K562 (cell line): Measurements from ENCODE around the gene ABHD16A. TPM values are rescaled to one million over a fixed set of nuclear protein-coding genes. Genes with fewer than 3 reads are reported as not detected.
A peak's percentile ranks its signal among the peaks of the same experiment; 100 is the strongest.

Experiments
- CBFA2T2 ChIP-seq: fragments of 450-650 bp; conservative IDR thresholded peaks from 2 replicates; pipeline ENCODE4 v1.6.1; 2017; ENCODE audit warnings: mild to moderate bottlenecking
- FOXA3 ChIP-seq, 2 experiments: fragments of 450-650 bp in 1 of 2; sonication (generic) in 1 of 2; formaldehyde crosslinking; IDR thresholded peaks in 1 of 2; conservative IDR thresholded peaks in 1 of 2; 2 replicates each; pipeline versions ENCODE4 v1.4.0 to v1.8.0; 2020 to 2022; ENCODE audit warnings: mild to moderate bottlenecking in 2 of 2, missing genetic modification reagents in 1 of 2
- NCOA1 ChIP-seq: fragments of 450-650 bp; IDR thresholded peaks from 2 replicates; pipeline ENCODE4 v1.6.1; 2016; ENCODE audit warnings: low read depth
- NFE2 ChIP-seq: IDR thresholded peaks from 2 replicates; pipeline ENCODE4 v1.6.1; 2014; ENCODE audit warnings: antibody characterized with exemption, low read depth
- NFIC ChIP-seq: fragments of 450-650 bp; IDR thresholded peaks from 2 replicates; pipeline ENCODE4 v1.6.1; 2017; ENCODE audit warnings: mild to moderate bottlenecking, inconsistent platforms
- NR4A1 ChIP-seq, 2 experiments: fragments of 250-450 bp in 1 of 2; fragments of 450-650 bp in 1 of 2; sonication (Bioruptor Pico) in 1 of 2; IDR thresholded peaks; 2 replicates each; pipeline versions ENCODE4 v1.4.0 to v1.6.1; 2016 to 2020; ENCODE audit warnings: mild to moderate bottlenecking in 2 of 2, missing compliant biosample characterization in 1 of 2, missing genetic modification characterization in 1 of 2, moderate library complexity in 1 of 2
- RAD21 ChIP-seq, 2 experiments: fragments of 250-450 bp in 1 of 2; fragments of 450-650 bp in 1 of 2; sonication (Bioruptor Pico) in 1 of 2; formaldehyde crosslinking in 1 of 2; IDR thresholded peaks in 1 of 2; conservative IDR thresholded peaks in 1 of 2; 2 replicates each; pipeline versions ENCODE4 v1.4.0 to v1.8.0; 2020 to 2022; ENCODE audit warnings: mild to moderate bottlenecking in 2 of 2, moderate library complexity in 1 of 2
- SMARCE1 ChIP-seq: fragments of 450-650 bp; IDR thresholded peaks from 2 replicates; pipeline ENCODE4 v1.7.1; 2016; ENCODE audit warnings: mild to moderate bottlenecking
- TBP ChIP-seq: optimal IDR thresholded peaks from 2 replicates; pipeline ENCODE3; 2011; ENCODE audit warnings: low read depth, low read length, improper control_type of control experiment
- XRCC5 ChIP-seq: fragments of 200-400 bp; formaldehyde crosslinking; IDR thresholded peaks from 2 replicates; pipeline ENCODE4 v1.6.1; 2017; ENCODE audit warnings: low read depth, mild to moderate bottlenecking, low read length
- YY1 ChIP-seq, 3 experiments: IDR thresholded peaks; 2 replicates each; pipeline ENCODE4 v1.6.1; 2011; ENCODE audit warnings: low read length in 2 of 3, mild to moderate bottlenecking in 2 of 3, moderate library complexity in 2 of 3, borderline replicate concordance in 1 of 3, control low read depth in 1 of 3, low read depth in 1 of 3; ENCODE audit not compliant: insufficient read depth in 3 of 3, insufficient replicate concordance in 2 of 3, control insufficient read depth in 1 of 3, insufficient read length in 1 of 3; ENCODE audit errors: extremely low read depth in 1 of 3
- ZBTB8A ChIP-seq: fragments of 450-650 bp; IDR thresholded peaks from 2 replicates; pipeline ENCODE4 v1.6.1; 2018; ENCODE audit warnings: mild to moderate bottlenecking, moderate library complexity; ENCODE audit not compliant: partially characterized antibody
- ZKSCAN1 ChIP-seq: fragments of 150-350 bp; IDR thresholded peaks from 2 replicates; pipeline ENCODE4 v1.6.1; 2016; ENCODE audit warnings: low read depth, low read length
- polyA plus RNA-seq, 8 experiments: library from polyadenylated mRNA; depleted of rRNA in 4 of 8; stranded (reverse) in 5 of 8; unstranded in 3 of 8; fragments of >200 nt; fragmentation: Nextera tagmentation in 2 of 8; fragmentation: Illumina TruSeq in 1 of 8; extraction: Ambion mirVana in 2 of 8; extraction: Trizol in 1 of 8; gene quantifications; 2 replicates each; pipeline versions ENCODE4 v1.2.1 to v1.2.3, GENCODE V29; 2011 to 2014; ENCODE audit warnings: inconsistent platforms in 1 of 8, missing spikeins in 1 of 8
- total RNA-seq, 7 experiments: library from RNA; depleted of rRNA in 6 of 7; stranded (reverse); fragments of >200 nt in 6 of 7; fragmentation: Illumina TruSeq in 2 of 7; extraction: Trizol in 2 of 7; gene quantifications; 2 replicates each; pipeline versions ENCODE4 v1.2.1 to v1.2.3, GENCODE V29; 2011 to 2021; ENCODE audit warnings: low replicate concordance in 1 of 7
- TF ChIP-seq, protein P1 (sequence below): fragments of 450-650 bp; IDR thresholded peaks from 2 replicates; pipeline ENCODE4 v1.6.1; 2016; ENCODE audit warnings: antibody characterized with exemption
- TF ChIP-seq, protein P2 (sequence below): fragments of 450-650 bp; formaldehyde crosslinking; IDR thresholded peaks from 2 replicates; pipeline ENCODE4 v1.4.0; 2022; ENCODE audit warnings: missing genetic modification characterization
- TF ChIP-seq, protein P3 (sequence below): fragments of 450-650 bp; formaldehyde crosslinking; conservative IDR thresholded peaks from 2 replicates; pipeline ENCODE4 v1.4.0; 2022; ENCODE audit warnings: mild to moderate bottlenecking, missing genetic modification characterization
- TF ChIP-seq, protein P4 (sequence below): sonication (generic); formaldehyde crosslinking; IDR thresholded peaks from 2 replicates; pipeline ENCODE4 v1.8.0; 2022; ENCODE audit warnings: mild to moderate bottlenecking, missing genetic modification reagents
- TF ChIP-seq, protein P5 (sequence below): fragments of 450-650 bp; IDR thresholded peaks from 2 replicates; pipeline ENCODE4 v1.6.1; 2018; ENCODE audit not compliant: partially characterized antibody

ABHD16A gene
- total and polyA plus RNA-seq, 9 of the 15 experiments (the other 6 are each of a cell fraction or from before 2014, with no cell fraction given) = 25.8 to 120 (median 81.6) TPM

DNA sequence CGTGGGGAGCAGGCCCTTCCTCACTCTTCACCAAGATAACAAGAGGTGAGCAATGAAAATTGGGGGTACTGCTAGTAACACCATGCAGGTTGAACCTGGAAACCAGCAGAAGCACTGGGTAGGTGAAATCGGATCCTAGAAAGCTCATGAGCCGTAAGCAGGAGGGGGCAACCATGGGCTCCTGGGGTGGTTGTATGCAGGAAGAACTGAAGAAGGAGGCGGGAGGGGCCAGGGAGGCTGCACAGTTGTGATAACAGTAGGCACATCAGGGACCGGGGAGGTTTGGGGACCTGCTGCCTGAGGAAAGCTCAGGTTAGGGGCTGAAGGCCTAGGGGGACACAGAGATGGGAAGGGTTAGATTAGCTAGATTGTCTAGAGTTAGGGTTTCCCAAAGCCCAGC lies 16.6 kb downstream of the ABHD16A start (continued):
- TF ChIP-seq, protein P1, sequence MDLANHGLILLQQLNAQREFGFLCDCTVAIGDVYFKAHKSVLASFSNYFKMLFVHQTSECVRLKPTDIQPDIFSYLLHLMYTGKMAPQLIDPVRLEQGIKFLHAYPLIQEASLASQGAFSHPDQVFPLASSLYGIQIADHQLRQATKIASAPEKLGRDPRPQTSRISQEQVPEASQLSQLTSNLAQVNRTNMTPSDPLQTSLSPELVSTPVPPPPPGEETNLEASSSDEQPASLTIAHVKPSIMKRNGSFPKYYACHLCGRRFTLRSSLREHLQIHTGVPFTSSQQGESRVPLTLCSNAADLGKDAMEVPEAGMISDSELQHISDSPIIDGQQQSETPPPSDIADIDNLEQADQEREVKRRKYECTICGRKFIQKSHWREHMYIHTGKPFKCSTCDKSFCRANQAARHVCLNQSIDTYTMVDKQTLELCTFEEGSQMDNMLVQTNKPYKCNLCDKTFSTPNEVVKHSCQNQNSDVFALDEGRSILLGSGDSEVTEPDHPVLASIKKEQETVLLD = peak; percentile 51; the same call in 1 of the 2 replicates
- TF ChIP-seq, protein P2, sequence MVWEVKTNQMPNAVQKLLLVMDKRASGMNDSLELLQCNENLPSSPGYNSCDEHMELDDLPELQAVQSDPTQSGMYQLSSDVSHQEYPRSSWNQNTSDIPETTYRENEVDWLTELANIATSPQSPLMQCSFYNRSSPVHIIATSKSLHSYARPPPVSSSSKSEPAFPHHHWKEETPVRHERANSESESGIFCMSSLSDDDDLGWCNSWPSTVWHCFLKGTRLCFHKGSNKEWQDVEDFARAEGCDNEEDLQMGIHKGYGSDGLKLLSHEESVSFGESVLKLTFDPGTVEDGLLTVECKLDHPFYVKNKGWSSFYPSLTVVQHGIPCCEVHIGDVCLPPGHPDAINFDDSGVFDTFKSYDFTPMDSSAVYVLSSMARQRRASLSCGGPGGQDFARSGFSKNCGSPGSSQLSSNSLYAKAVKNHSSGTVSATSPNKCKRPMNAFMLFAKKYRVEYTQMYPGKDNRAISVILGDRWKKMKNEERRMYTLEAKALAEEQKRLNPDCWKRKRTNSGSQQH (CRISPR knock-in tag) = peak; percentile 45; the same call in 1 of the 2 replicates
- no peak for TF ChIP-seq ZBTB8A
- TF ChIP-seq ZKSCAN1 = peak; percentile 26; the same call in 1 of the 2 replicates
- no peak; the same call in 1 of the 2 replicates for TF ChIP-seq NCOA1
- TF ChIP-seq FOXA3 (CRISPR knock-in tag; conservative IDR thresholded peaks at IDR 0.05 in 1 of 2, IDR thresholded peaks at IDR 0.05 in 1 of 2) = 0 out of 4 replicates have a peak, but pooled peaks of 1 of the 2 experiments have one; percentile 44
- TF ChIP-seq SMARCE1 = peak; percentile 52; the same call in 1 of the 2 replicates
- peak in 1 of 2 experiments; percentile 8; a peak in 2 of 4 replicates for TF ChIP-seq RAD21 (CRISPR knock-in tag; conservative IDR thresholded peaks at IDR 0.05 in 1 of 2, IDR thresholded peaks at IDR 0.05 in 1 of 2)
- TF ChIP-seq CBFA2T2 = peak; percentile 54
- no peak for TF ChIP-seq XRCC5
- TF ChIP-seq, protein P3, sequence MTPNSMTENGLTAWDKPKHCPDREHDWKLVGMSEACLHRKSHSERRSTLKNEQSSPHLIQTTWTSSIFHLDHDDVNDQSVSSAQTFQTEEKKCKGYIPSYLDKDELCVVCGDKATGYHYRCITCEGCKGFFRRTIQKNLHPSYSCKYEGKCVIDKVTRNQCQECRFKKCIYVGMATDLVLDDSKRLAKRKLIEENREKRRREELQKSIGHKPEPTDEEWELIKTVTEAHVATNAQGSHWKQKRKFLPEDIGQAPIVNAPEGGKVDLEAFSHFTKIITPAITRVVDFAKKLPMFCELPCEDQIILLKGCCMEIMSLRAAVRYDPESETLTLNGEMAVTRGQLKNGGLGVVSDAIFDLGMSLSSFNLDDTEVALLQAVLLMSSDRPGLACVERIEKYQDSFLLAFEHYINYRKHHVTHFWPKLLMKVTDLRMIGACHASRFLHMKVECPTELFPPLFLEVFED (CRISPR knock-in tag) = peak; percentile 52; the same call in 1 of the 2 replicates
- TF ChIP-seq, protein P4, sequence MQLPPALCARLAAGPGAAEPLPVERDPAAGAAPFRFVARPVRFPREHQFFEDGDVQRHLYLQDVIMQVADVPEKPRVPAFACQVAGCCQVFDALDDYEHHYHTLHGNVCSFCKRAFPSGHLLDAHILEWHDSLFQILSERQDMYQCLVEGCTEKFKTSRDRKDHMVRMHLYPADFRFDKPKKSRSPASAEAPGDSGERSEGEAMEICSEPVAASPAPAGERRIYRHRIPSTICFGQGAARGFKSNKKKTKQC (CRISPR knock-in tag) = 0 out of 2 replicates have a peak, but pooled peaks have one; percentile 53
- 0 out of 2 replicates have a peak, but pooled peaks have one; percentile 48 for TF ChIP-seq NR4A1 (CRISPR knock-in tag; IDR thresholded peaks at IDR 0.05)
- no peak for TF ChIP-seq NR4A1 (tag; IDR thresholded peaks at IDR 0.05)
- TF ChIP-seq, protein P5, sequence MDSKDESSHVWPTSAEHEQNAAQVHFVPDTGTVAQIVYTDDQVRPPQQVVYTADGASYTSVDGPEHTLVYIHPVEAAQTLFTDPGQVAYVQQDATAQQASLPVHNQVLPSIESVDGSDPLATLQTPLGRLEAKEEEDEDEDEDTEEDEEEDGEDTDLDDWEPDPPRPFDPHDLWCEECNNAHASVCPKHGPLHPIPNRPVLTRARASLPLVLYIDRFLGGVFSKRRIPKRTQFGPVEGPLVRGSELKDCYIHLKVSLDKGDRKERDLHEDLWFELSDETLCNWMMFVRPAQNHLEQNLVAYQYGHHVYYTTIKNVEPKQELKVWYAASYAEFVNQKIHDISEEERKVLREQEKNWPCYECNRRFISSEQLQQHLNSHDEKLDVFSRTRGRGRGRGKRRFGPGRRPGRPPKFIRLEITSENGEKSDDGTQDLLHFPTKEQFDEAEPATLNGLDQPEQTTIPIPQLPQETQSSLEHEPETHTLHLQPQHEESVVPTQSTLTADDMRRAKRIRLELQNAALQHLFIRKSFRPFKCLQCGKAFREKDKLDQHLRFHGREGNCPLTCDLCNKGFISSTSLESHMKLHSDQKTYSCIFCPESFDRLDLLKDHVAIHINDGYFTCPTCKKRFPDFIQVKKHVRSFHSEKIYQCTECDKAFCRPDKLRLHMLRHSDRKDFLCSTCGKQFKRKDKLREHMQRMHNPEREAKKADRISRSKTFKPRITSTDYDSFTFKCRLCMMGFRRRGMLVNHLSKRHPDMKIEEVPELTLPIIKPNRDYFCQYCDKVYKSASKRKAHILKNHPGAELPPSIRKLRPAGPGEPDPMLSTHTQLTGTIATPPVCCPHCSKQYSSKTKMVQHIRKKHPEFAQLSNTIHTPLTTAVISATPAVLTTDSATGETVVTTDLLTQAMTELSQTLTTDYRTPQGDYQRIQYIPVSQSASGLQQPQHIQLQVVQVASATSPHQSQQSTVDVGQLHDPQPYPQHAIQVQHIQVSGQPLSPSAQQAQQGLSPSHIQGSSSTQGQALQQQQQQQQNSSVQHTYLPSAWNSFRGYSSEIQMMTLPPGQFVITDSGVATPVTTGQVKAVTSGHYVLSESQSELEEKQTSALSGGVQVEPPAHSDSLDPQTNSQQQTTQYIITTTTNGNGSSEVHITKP = peak; percentile 65
- TF ChIP-seq YY1 (IDR thresholded peaks at IDR 0.05; ENCODE audit: borderline replicate concordance in 1 of 3, control insufficient read depth in 1 of 3, extremely low read depth in 1 of 3, insufficient read depth in 3 of 3, insufficient read length in 1 of 3, insufficient replicate concordance in 2 of 3, low read depth in 1 of 3, low read length in 2 of 3) = peak in 1 of 3 experiments; percentile 41
- peak; percentile 40; the same call in 1 of the 2 replicates for TF ChIP-seq NFE2
- peak; percentile 38; the same call in 1 of the 2 replicates for TF ChIP-seq NFIC
- TF ChIP-seq TBP = no peak
